HUES64 (cell line): ENCODE measurements around the gene SHROOM1.

Experiments
- H3K27ac ChIP-seq: 2 replicates; pipeline ENCODE4 v1.7.0; 2013; ENCODE audit warnings: low read depth, low read length, inconsistent platforms
- H3K27me3 ChIP-seq: 2 replicates; pipeline ENCODE4 v1.6.1; 2013; ENCODE audit warnings: mild to moderate bottlenecking, low read length; ENCODE audit not compliant: insufficient read depth
- H3K36me3 ChIP-seq: 2 replicates; pipeline ENCODE4 v1.6.1; 2013; ENCODE audit warnings: mild to moderate bottlenecking, low read length; ENCODE audit not compliant: insufficient read depth
- H3K4me1 ChIP-seq: 2 replicates; pipeline ENCODE4 v1.6.1; 2013; ENCODE audit warnings: mild to moderate bottlenecking, low read length, moderate library complexity; ENCODE audit not compliant: insufficient read depth
- H3K4me3 ChIP-seq: 2 replicates; pipeline ENCODE4 v1.5.1; 2013; ENCODE audit warnings: mild to moderate bottlenecking, low read length, moderate library complexity
- H3K9ac ChIP-seq: 2 replicates; pipeline ENCODE4 v1.6.1; 2013; ENCODE audit warnings: mild to moderate bottlenecking, low read depth, low read length
- H3K9me3 ChIP-seq: 2 replicates; pipeline ENCODE4 v1.6.1; 2013; ENCODE audit warnings: low read depth, low read length; ENCODE audit not compliant: insufficient read depth
- WGBS: fragments of 150-250, 120-280 bp; methylation state at CpG from one replicate; pipeline ENCODE4 v1.1.7; 2013; ENCODE audit warnings: missing lambda C conversion rate; 5-methylcytosine and 5-hydroxymethylcytosine counted together

Gene SHROOM1

DNA sequence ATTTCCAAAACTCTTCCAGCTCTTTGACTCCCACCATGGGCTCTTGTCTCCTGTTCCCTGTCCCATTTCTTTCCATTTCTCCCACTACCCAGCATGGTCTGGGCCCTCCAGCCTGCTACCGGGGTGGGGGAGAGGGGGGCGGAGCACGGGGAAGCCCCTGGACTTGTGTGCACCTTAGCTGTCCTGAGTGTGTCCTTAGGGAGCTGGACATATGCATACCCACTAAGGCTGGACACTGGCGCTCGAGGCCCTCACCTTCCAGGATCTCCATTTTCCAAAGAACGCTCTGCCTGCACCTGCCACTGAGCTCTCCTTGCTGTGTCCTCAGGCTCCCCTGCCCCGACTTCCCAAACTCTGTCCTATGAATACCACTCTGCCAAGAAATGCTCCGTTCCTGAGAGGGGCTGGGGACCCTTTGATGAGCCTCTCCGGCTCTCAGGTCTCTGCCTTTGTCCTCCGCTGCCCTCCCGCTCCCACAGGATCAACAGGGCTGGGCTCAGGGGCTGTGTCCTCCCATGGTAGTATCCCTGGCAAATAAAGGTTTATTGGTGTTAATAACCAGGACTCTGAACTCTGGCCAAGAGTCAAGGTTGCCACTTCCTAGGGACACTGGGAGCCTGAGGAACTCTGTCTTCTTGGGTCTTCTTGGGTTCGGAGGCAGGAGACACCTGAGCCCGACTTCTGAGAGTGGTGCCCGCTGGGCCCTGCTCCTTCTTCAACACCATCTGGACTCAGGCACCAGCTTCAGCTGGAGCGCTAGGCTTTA is 831 bp upstream of the SHROOM1 start:
- Histone ChIP-seq H3K9me3 (no peaks in the 10 kb centered on the region), H3K27me3 (peaks cover 74% of the 10 kb centered on the region), H3K36me3 (no peaks in the 10 kb centered on the region), H3K4me3 (peak overlapping the region; percentile 72), H3K27ac (no peak overlapping the region), H3K9ac (no peak overlapping the region), H3K4me1 (no peaks in the 10 kb centered on the region)
- 86% methylated on average over 15 of the region's 15 CpGs for WGBS

DNA sequence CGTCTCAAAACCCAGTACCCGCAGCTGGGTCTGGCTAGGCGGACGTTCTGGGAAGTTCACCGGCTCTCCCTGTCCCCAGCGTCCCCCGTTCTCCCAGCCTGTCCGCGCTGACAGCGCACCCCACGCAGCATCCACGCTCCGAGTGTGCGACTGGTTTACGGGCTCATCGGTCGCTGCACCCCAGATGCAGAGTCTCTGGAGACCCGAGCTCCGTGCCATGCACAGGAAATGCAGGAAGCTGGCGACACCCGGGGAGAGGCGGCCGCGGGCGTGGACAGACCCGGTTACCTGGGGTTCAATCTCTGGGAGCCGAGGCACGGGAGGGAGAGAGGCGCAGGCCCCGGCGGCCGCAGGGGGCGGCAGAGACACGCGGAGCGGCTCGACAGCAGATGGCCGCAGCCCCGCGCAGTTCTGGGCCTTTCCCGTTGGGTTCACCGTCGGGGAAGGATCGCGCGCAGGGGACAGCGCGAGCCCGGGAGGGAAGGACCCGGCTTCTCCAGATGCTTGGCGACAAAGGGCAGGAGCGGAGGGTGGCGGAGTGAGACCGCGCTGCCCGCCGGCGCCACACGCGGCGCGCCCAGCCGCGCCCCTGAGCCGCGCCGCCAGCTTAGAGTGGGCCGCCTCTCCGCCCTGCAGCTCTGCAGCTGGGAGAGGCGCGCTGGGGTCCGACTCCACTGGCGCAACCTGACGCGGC is 558 bp downstream of the SHROOM1 start:
- Histone ChIP-seq H3K4me1 (no peaks in the 10 kb centered on the region), H3K27me3 (peaks cover 88% of the 10 kb centered on the region), H3K4me3 (peak overlapping the region; percentile 72), H3K36me3 (no peaks in the 10 kb centered on the region), H3K27ac (no peak overlapping the region), H3K9ac (peak overlapping the region; percentile 65; the same call in 1 of the 2 replicates), H3K9me3 (no peaks in the 10 kb centered on the region)
- WGBS, result 7% methylated on average over 75 of the region's 75 CpGs

DNA sequence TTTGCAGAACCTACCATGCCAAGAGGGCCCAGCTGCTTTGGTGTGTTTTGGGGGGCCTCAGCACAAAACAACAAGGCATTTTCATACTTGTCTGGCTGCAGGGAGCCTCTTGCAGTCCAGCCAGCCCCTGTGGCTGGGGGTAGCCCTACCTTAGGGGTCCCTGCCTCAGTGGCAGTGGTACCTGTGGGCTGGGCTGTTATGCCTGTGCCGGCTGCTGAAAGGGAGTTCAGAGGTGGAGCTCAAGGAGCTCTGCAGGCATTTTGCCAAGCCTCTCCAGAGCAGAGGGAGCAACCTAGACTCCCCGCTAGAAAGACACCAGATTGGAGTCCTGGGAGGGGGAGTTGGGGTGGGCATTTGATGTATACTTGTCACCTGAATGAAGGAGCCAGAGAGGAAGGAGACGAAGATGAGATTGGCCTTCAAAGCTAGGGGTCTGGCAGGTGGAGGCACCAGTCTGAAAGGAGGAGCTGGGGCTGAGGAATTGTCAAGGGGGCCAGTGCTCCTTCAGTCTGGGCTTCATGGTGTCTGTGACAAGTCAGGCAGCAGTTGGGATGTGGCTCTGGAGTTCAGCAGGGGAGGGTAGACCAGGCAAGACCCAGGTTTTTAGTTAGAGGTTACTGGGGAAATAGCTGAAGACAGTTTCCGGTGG is 1.5 kb downstream of the SHROOM1 start:
- H3K27me3 ChIP-seq, result peaks cover 95% of the 10 kb centered on the region
- no peaks in the 10 kb centered on the region for H3K4me1 ChIP-seq
- no peak overlapping the region for H3K4me3 ChIP-seq
- no peak overlapping the region for H3K27ac ChIP-seq
- no peaks in the 10 kb centered on the region for H3K36me3 ChIP-seq
- no peaks in the 10 kb centered on the region for H3K9me3 ChIP-seq
- no peak overlapping the region for H3K9ac ChIP-seq
- WGBS, result 90% methylated on average over 4 of the region's 4 CpGs

DNA sequence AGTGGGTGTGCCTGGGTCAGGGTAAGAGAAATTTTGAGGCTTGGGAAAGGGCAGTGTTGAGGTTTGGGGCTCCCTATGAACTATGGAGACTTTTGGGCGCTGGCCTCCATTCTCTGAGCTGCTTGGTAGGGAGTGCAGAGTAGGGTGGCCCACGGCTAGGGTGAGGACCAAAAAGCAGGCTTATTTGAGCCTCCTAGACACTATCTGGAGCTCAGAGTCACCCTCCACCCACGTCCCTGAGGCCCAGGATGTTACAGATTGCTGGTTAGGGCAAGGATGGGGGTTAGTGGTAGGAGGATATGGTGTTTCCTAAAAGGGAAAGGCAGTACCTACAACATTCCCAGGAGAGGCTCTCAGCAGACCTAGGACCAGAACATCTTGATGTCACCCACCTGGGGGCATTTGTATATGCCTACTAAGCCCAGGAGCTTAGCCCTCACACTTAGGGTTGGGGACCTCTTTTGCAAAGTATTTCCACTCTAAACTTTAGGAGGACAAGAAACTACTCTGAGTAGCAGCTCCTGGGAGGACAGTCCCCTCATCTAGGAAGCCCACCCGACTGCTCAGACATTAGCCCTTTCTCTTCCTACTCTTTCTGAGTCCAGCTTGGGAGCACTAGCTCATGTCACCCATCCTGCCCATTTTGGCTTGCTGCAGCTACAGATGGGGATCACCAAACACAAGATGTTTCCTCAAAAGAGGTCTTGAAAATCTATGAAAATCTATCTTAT is 2.3 kb downstream of the SHROOM1 start:
- WGBS, result 86% methylated on average over 4 of the region's 4 CpGs
- Histone ChIP-seq H3K9me3 (no peaks in the 10 kb centered on the region), H3K4me1 (no peaks in the 10 kb centered on the region), H3K27ac (no peak overlapping the region), H3K27me3 (peaks cover 94% of the 10 kb centered on the region), H3K4me3 (no peak overlapping the region), H3K9ac (no peak overlapping the region), H3K36me3 (no peaks in the 10 kb centered on the region)

DNA sequence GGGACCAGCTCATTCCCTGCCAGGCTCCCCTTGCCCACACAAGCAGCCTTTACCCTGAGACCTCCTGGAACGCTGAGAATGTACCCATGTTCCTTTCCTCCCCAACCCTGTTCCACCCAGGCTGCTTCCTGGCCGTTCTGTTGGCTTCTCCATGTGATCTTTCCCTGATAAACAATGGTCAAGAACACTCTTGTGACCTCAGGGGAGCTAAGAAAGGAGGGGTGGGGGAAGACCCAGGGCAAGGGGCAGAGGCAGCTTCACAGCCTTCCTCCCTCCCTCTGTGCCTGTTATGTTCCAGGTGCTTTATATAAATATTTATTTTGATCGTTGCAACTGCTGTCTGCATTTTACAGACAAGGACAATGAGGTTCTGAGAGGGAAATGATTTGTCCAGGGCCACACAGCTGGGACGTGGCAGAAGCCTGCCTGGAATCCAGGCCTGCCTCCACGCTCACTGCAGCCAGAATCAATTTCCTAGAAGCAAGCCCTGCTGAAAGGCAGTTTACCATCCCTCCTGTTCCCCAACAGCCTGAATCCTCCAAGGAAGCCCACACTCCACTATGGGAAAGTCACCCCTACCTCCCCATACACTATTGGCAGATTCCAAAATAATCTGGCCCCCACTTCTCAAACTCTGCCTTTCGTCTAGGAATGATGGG is 3.9 kb downstream of the SHROOM1 start:
- Histone ChIP-seq H3K4me1 (no peaks in the 10 kb centered on the region), H3K9me3 (no peaks in the 10 kb centered on the region), H3K9ac (no peak overlapping the region), H3K27me3 (peaks cover 88% of the 10 kb centered on the region), H3K36me3 (no peaks in the 10 kb centered on the region), H3K4me3 (peak overlapping the region; percentile 60; the same call in 1 of the 2 replicates), H3K27ac (no peak overlapping the region)
- WGBS, result 69% methylated on average over 6 of the region's 6 CpGs

DNA sequence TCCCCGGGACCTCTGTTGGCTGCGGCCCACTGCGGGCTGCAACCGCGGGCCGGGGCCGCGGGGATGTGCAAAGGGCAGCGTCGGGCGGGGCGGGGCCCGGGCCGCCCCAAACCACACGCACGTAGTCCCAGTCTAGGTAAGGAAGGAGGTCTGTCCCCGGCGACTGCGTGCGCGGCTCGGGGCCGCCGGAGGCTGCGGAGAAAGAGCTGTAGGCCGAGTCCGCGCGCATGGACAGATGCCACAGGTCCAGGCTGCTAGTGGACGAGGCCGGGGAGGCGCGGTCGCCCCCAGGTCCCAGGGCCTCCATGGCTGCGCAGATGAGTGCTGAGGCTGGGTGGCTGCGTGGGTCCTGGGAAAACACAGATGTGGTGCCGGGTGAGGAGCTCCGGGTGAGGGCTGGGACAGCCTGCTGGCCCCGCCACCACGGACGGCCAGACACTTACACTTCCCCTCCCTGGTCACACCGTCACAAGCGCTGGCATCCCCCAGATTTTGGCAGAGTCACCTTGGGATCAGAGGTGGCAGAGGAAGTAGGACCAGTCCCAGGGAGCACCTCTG is 4.5 kb downstream of the SHROOM1 start:
- Histone ChIP-seq H3K9me3 (no peaks in the 10 kb centered on the region), H3K27me3 (peaks cover 86% of the 10 kb centered on the region), H3K4me1 (no peaks in the 10 kb centered on the region), H3K27ac (no peak overlapping the region), H3K9ac (peak overlapping the region; percentile 61), H3K36me3 (no peaks in the 10 kb centered on the region), H3K4me3 (peak overlapping the region; percentile 60)
- 9% methylated on average over 43 of the region's 43 CpGs for WGBS

DNA sequence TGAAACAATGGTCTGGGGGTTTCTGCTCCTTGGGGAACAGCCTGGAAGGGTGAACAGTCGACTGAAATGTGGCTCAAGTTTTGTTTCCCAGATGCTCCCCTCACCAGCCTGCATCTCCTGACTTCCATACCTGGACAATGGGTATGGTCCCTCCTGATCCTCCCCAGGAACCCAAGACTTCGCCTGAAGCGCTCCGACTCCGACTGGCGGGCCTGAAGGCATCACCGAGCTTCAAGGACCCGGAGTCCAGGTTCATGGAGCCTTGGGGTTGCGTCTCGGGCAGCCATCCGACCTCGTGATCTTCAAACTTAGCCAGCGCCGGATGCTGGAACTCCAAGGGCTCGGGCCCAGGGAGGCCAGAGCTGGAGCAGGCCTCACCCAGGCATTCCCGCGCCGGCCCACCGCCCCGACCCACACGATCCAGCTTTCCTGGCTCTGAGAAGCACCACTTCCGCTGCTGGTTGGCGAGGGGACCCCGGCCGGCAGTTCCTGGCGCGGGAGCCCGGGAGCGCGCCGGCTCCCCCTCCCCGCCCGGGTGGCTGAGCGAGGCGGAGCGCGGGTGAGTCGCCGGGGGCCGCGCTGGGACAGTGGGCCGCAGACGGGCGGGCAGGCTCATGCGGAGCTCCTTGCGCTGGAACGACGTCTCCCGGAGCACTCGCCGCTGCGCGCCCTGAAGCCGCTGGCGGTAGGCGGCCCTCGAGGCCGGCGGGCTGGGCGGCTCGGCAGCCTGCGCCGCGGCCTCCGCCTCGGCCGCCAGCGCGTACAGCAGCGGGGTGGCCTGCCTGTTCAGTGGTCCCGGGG is 5.2 kb downstream of the SHROOM1 start:
- 16% methylated on average over 71 of the region's 71 CpGs for WGBS
- no peaks in the 10 kb centered on the region for H3K36me3 ChIP-seq

DNA sequence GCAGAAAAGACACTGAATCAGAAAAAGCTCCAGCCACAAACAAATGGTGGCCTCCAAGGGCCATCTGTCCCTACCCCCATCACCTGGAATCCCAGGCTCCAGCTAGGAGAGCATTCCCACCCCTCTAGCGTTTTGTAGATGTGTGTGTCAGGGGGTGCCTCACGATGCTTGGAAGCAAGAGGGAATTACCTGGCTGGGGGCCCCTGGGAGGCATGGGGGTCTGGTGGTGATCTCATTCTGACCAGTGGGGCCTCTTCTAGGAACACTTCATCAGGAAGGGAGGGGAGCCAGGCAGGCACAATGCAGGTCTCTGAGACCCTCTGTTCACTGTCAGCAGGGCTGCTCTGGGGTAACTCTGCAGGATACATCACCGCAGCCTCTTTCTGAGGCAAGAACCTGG is 6.0 kb downstream of the SHROOM1 start:
- no peak overlapping the region for H3K27ac ChIP-seq
- H3K9ac ChIP-seq, result no peak overlapping the region
- H3K4me3 ChIP-seq, result no peak overlapping the region
- no peaks in the 10 kb centered on the region for H3K4me1 ChIP-seq
- 93% methylated on average over 3 of the region's 3 CpGs for WGBS
- H3K27me3 ChIP-seq, result peaks cover 74% of the 10 kb centered on the region
- no peaks in the 10 kb centered on the region for H3K9me3 ChIP-seq
- H3K36me3 ChIP-seq, result no peaks in the 10 kb centered on the region

More for the DNA sequence above, 5.2 kb downstream of the SHROOM1 start:
- peaks cover 82% of the 10 kb centered on the region for H3K27me3 ChIP-seq
- H3K9ac ChIP-seq, result peak overlapping the region; percentile 61
- peak overlapping the region; percentile 60 for H3K4me3 ChIP-seq
- no peaks in the 10 kb centered on the region for H3K4me1 ChIP-seq
- H3K9me3 ChIP-seq, result no peaks in the 10 kb centered on the region
- H3K27ac ChIP-seq, result no peak overlapping the region

DNA sequence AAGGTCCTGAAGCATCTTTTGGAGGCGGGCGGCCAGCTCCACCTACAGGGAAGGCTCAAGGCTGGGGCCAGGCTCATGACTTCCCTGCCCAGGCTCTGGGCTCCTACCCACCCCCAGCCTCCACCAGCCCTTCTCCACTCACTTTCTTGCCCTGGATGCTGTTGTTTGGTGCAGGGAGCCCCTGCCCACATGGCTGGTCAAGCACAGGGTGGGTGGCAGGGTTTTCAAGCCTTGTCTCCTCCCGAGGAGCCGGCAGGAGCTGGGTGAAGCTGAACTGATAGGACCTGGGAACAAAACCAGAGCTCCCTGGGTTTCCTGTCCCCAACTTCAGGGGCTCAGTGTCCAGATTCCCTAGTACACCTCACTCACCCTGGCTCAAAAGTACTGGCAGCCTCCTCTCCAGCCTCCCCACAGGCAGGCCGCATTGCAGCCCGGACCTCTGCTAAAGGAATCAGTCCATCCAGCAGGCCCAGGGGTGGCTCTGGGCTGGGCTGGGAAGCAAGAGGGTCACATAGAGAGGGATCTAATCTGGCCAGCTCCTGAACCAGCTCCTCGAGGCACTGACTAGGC is 6.9 kb downstream of the SHROOM1 start:
- H3K4me1 ChIP-seq, result no peaks in the 10 kb centered on the region
- peak overlapping the region; percentile 44 for H3K4me3 ChIP-seq
- no peaks in the 10 kb centered on the region for H3K9me3 ChIP-seq
- peak overlapping the region; percentile 51; the same call in 1 of the 2 replicates for H3K27ac ChIP-seq
- WGBS, result 72% methylated on average over 7 of the region's 7 CpGs
- no peaks in the 10 kb centered on the region for H3K36me3 ChIP-seq
- H3K27me3 ChIP-seq, result peaks cover 66% of the 10 kb centered on the region
- peak overlapping the region; percentile 50; the same call in 1 of the 2 replicates for H3K9ac ChIP-seq
